ENCODE data around the gene ZNF682. TPM values are rescaled to one million over a fixed set of nuclear protein-coding genes. Genes with fewer than 3 reads are reported as not detected.
"Not testable (repeated sequence)": the region's sequence is repeated elsewhere in the genome, so short reads cannot be mapped to it uniquely, and the experiment has no call there.

The ZNF682 gene
- total RNA-seq, 2 donors from 2014 or later, result 4.3 to 4.9 TPM

GRCh38 chr19:20077791-20078463, 38.6 kb upstream of the ZNF682 start, which contains the start of gene ZNF90:
TSS of gene ZNF90 (plus strand) at chr19:20078000. CDS start at chr19:20078133, 133 bp downstream.
- intact Hi-C loops (cut with DNase I), result no loop called here
- DNase-seq (ENCODE audit: low spot score), result peak; percentile 94
- Histone ChIP-seq H3K36me3 (no peaks in the 10 kb centered on the region), H3K4me3 (peak within 1 kb of the TSS; percentile 27 to 42), H3K27ac (peak within 1 kb of the TSS; percentile 21 to 52), H3K27me3 (replicated peaks; ENCODE audit: insufficient read depth) (no peaks in the 10 kb centered on the region), H3K9me3 (no peaks in the 10 kb centered on the region), H3K4me1 (replicated peaks) (no peaks in the 10 kb centered on the region)
- TF ChIP-seq POLR2AphosphoS5 (IDR thresholded peaks at IDR 0.05) (peak; percentile 84), CTCF (IDR thresholded peaks at IDR 0.05) (no peak), POLR2A (IDR thresholded peaks at IDR 0.05) (peak; percentile 16)
- under 1% methylated on average over 24 of the region's 28 CpGs for WGBS

GRCh38 chr19:20072936-20073335, 33.6 kb upstream of the ZNF682 start:
- no peaks in the 10 kb centered on the region for H3K27me3 ChIP-seq (replicated peaks; ENCODE audit: insufficient read depth)
- no peaks in the 10 kb centered on the region for H3K36me3 ChIP-seq
- no peak overlapping the region for H3K4me3 ChIP-seq
- no peak for TF ChIP-seq POLR2AphosphoS5 (IDR thresholded peaks at IDR 0.05)
- TF ChIP-seq CTCF (IDR thresholded peaks at IDR 0.05), result no peak
- TF ChIP-seq POLR2A (IDR thresholded peaks at IDR 0.05), result no peak
- no peaks in the 10 kb centered on the region for H3K9me3 ChIP-seq
- intact Hi-C loops (cut with DNase I), result no loop called here
- no peak overlapping the region for H3K27ac ChIP-seq
- WGBS, result 95% methylated on average over 5 of the region's 5 CpGs
- no peak for DNase-seq (ENCODE audit: low spot score)
- H3K4me1 ChIP-seq (replicated peaks), result no peaks in the 10 kb centered on the region

GRCh38 chr19:20070691-20071090, 31.4 kb upstream of the ZNF682 start:
- H3K36me3 ChIP-seq, result no peaks in the 10 kb centered on the region
- intact Hi-C loops (cut with DNase I), result no loop called here
- no peak overlapping the region for H3K4me3 ChIP-seq
- 65% methylated on average over 2 of the region's 2 CpGs for WGBS
- no peaks in the 10 kb centered on the region for H3K9me3 ChIP-seq
- no peak overlapping the region for H3K27ac ChIP-seq
- no peak for DNase-seq (ENCODE audit: low spot score)
- TF ChIP-seq POLR2AphosphoS5 (IDR thresholded peaks at IDR 0.05) (no peak), POLR2A (IDR thresholded peaks at IDR 0.05) (no peak), CTCF (IDR thresholded peaks at IDR 0.05) (no peak)
- H3K27me3 ChIP-seq (replicated peaks; ENCODE audit: insufficient read depth), result no peaks in the 10 kb centered on the region
- H3K4me1 ChIP-seq (replicated peaks), result no peaks in the 10 kb centered on the region

- H3K27me3 ChIP-seq (replicated peaks; ENCODE audit: insufficient read depth); intact Hi-C loops (cut with DNase I); H3K4me3 ChIP-seq; DNase-seq (ENCODE audit: low spot score); H3K9me3 ChIP-seq; H3K36me3 ChIP-seq; H3K4me1 ChIP-seq (replicated peaks); H3K27ac ChIP-seq: not testable (repeated sequence)
- WGBS, result 24% methylated on average over 7 of the region's 7 CpGs
Measured at GRCh38 chr19:20068559-20068958, 29.3 kb upstream of the ZNF682 start.

- no peaks in the 10 kb centered on the region for H3K4me1 ChIP-seq (replicated peaks)
- intact Hi-C loops (cut with DNase I), result no loop called here
- no peak overlapping the region for H3K4me3 ChIP-seq
- no peak overlapping the region for H3K27ac ChIP-seq
- H3K9me3 ChIP-seq, result no peaks in the 10 kb centered on the region
- H3K27me3 ChIP-seq (replicated peaks; ENCODE audit: insufficient read depth), result no peaks in the 10 kb centered on the region
- no peaks in the 10 kb centered on the region for H3K36me3 ChIP-seq
- no peak for DNase-seq (ENCODE audit: low spot score)
- TF ChIP-seq POLR2AphosphoS5 (IDR thresholded peaks at IDR 0.05), result no peak
- no peak for TF ChIP-seq CTCF (IDR thresholded peaks at IDR 0.05)
- TF ChIP-seq POLR2A (IDR thresholded peaks at IDR 0.05), result no peak
- WGBS, result 10% methylated on average over 9 of the region's 9 CpGs
Measured at GRCh38 chr19:20067943-20068342, 28.6 kb upstream of the ZNF682 start.

Measured in prostate gland (tissue), 2 donors.